ENCODE results near the gene CARD11. TPM values are rescaled to one million over a fixed set of nuclear protein-coding genes. Genes with fewer than 3 reads are reported as not detected.

The CARD11 gene
- total RNA-seq, 1 donor from 2014 or later, result 1.7 TPM

- Mint-ChIP-seq H3K36me3 (ENCODE audit: low read depth) (no peaks in the 10 kb centered on the region), H3K4me1 (ENCODE audit: low read depth) (peaks cover 6% of the 10 kb centered on the region)
These were observed 90.6 kb downstream of the CARD11 start for GRCh38 chr7:2953099-2953498.

GRCh38 chr7:2952316-2952715, 91.4 kb downstream of the CARD11 start:
- DNase-seq (ENCODE audit: low spot score), result peak; percentile 22
- H3K27me3 Mint-ChIP-seq (ENCODE audit: low read depth), result peaks cover 2% of the 10 kb centered on the region
- no peak for TF ChIP-seq CTCF (IDR thresholded peaks at IDR 0.05)
- H3K9me3 Mint-ChIP-seq (ENCODE audit: low read depth), result peaks cover 30% of the 10 kb centered on the region
- no peak overlapping the region for H3K27ac Mint-ChIP-seq (ENCODE audit: unreplicated experiment)
- no peak overlapping the region for H3K4me3 Mint-ChIP-seq (ENCODE audit: unreplicated experiment)
- peaks cover 6% of the 10 kb centered on the region for H3K4me1 Mint-ChIP-seq (ENCODE audit: low read depth)
- no peaks in the 10 kb centered on the region for H3K36me3 Mint-ChIP-seq (ENCODE audit: low read depth)

More at GRCh38 chr7:2953099-2953498, 90.6 kb downstream of the CARD11 start:
- H3K9me3 Mint-ChIP-seq (ENCODE audit: low read depth), result peaks cover 30% of the 10 kb centered on the region
- no peak for TF ChIP-seq CTCF (IDR thresholded peaks at IDR 0.05)
- DNase-seq (ENCODE audit: low spot score), result peak; percentile 5
- H3K27ac Mint-ChIP-seq (ENCODE audit: unreplicated experiment), result no peak overlapping the region
- peaks cover 2% of the 10 kb centered on the region for H3K27me3 Mint-ChIP-seq (ENCODE audit: low read depth)
- no peak overlapping the region for H3K4me3 Mint-ChIP-seq (ENCODE audit: unreplicated experiment)

GRCh38 chr7:2950578-2950977, 93.1 kb downstream of the CARD11 start:
- no peak overlapping the region for H3K27ac Mint-ChIP-seq (ENCODE audit: unreplicated experiment)
- no peaks in the 10 kb centered on the region for H3K4me1 Mint-ChIP-seq (ENCODE audit: low read depth)
- DNase-seq (ENCODE audit: low spot score), result no peak
- peaks cover 2% of the 10 kb centered on the region for H3K27me3 Mint-ChIP-seq (ENCODE audit: low read depth)
- TF ChIP-seq CTCF (IDR thresholded peaks at IDR 0.05), result no peak
- H3K4me3 Mint-ChIP-seq (ENCODE audit: unreplicated experiment), result no peak overlapping the region
- peaks cover 30% of the 10 kb centered on the region for H3K9me3 Mint-ChIP-seq (ENCODE audit: low read depth)
- H3K36me3 Mint-ChIP-seq (ENCODE audit: low read depth), result no peaks in the 10 kb centered on the region

- Mint-ChIP-seq H3K9me3 (ENCODE audit: low read depth) (peaks cover 30% of the 10 kb centered on the region), H3K36me3 (ENCODE audit: low read depth) (no peaks in the 10 kb centered on the region), H3K27ac (ENCODE audit: unreplicated experiment) (no peak overlapping the region), H3K4me1 (ENCODE audit: low read depth) (no peaks in the 10 kb centered on the region), H3K27me3 (ENCODE audit: low read depth) (peaks cover 6% of the 10 kb centered on the region), H3K4me3 (ENCODE audit: unreplicated experiment) (no peak overlapping the region)
- DNase-seq (ENCODE audit: low spot score), result no peak
- TF ChIP-seq CTCF (IDR thresholded peaks at IDR 0.05), result no peak
These were observed 94.9 kb downstream of the CARD11 start for GRCh38 chr7:2948749-2949148.

- no peaks in the 10 kb centered on the region for H3K36me3 Mint-ChIP-seq (ENCODE audit: low read depth)
- H3K4me1 Mint-ChIP-seq (ENCODE audit: low read depth), result no peaks in the 10 kb centered on the region
- no peak overlapping the region for H3K27ac Mint-ChIP-seq (ENCODE audit: unreplicated experiment)
- peaks cover 30% of the 10 kb centered on the region for H3K9me3 Mint-ChIP-seq (ENCODE audit: low read depth)
- no peak overlapping the region for H3K4me3 Mint-ChIP-seq (ENCODE audit: unreplicated experiment)
- TF ChIP-seq CTCF (IDR thresholded peaks at IDR 0.05), result no peak
- peak; percentile 12 for DNase-seq (ENCODE audit: low spot score)
- H3K27me3 Mint-ChIP-seq (ENCODE audit: low read depth), result peaks cover 8% of the 10 kb centered on the region
These were observed 96.4 kb downstream of the CARD11 start for GRCh38 chr7:2947058-2947780.

Measured in chondrocyte (in vitro differentiated cells).